Measurements from ENCODE around the gene PTPRH. TPM values are rescaled to one million over a fixed set of nuclear protein-coding genes. Genes with fewer than 3 reads are reported as not detected.

PTPRH gene
- total RNA-seq, 1 donor from 2014 or later: 0.30 TPM

DNA sequence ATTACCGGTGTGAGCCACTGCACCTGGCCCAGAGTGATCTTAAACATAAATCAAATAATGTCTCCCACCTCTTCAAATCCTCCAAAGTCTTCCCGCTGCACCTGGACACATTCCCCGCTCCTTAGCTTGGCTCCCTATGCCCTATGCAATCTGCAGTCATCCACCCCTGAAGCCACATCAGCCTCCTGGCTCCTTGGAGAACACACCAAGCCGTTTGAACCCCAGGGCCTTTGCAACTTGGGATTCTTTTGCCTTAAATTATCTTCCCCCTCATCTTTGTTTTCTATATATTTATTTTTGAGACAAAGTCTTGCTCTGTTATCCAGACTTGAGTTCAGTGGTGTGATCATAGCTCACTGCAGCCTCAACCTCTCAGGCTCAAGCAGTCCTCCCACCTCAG is 40.2 kb downstream of the PTPRH start:
- H3K36me3 ChIP-seq: no peaks in the 10 kb centered on the region
- H3K4me3 ChIP-seq: no peak overlapping the region
- intact Hi-C loops (cut with DNase I): no loop called here
- H3K27ac ChIP-seq: no peak overlapping the region
- ATAC-seq (no peak), DNase-seq (no peak)
- peaks cover 14% of the 10 kb centered on the region for H3K4me1 ChIP-seq
- peaks cover 80% of the 10 kb centered on the region for H3K27me3 ChIP-seq (ENCODE audit: low read depth)
- no peaks in the 10 kb centered on the region for H3K9me3 ChIP-seq
- TF ChIP-seq, protein P1, sequence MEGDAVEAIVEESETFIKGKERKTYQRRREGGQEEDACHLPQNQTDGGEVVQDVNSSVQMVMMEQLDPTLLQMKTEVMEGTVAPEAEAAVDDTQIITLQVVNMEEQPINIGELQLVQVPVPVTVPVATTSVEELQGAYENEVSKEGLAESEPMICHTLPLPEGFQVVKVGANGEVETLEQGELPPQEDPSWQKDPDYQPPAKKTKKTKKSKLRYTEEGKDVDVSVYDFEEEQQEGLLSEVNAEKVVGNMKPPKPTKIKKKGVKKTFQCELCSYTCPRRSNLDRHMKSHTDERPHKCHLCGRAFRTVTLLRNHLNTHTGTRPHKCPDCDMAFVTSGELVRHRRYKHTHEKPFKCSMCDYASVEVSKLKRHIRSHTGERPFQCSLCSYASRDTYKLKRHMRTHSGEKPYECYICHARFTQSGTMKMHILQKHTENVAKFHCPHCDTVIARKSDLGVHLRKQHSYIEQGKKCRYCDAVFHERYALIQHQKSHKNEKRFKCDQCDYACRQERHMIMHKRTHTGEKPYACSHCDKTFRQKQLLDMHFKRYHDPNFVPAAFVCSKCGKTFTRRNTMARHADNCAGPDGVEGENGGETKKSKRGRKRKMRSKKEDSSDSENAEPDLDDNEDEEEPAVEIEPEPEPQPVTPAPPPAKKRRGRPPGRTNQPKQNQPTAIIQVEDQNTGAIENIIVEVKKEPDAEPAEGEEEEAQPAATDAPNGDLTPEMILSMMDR (IDR thresholded peaks at IDR 0.05): no peak

GRCh38 chr19:55166530-55167268 is 42.6 kb downstream of the PTPRH start, which contains the start of gene DNAAF3:
Gene DNAAF3, minus strand, starts transcription at chr19:55166613. Its CDS starts 200 bp downstream, at chr19:55166413.
- H3K4me3 ChIP-seq: peak within 1 kb of the TSS; percentile 51
- H3K36me3 ChIP-seq: no peaks in the 10 kb centered on the region
- TF ChIP-seq, protein P1 (IDR thresholded peaks at IDR 0.05): no peak
- no peaks in the 10 kb centered on the region for H3K9me3 ChIP-seq
- peaks cover 77% of the 10 kb centered on the region for H3K27me3 ChIP-seq (ENCODE audit: low read depth)
- DNase-seq: peak; percentile 94
- intact Hi-C loops (cut with DNase I): no loop called here
- H3K27ac ChIP-seq: peak within 1 kb of the TSS; percentile 36
- peak; percentile 98 to 99 for ATAC-seq
- H3K4me1 ChIP-seq: peaks cover 7% of the 10 kb centered on the region

DNA sequence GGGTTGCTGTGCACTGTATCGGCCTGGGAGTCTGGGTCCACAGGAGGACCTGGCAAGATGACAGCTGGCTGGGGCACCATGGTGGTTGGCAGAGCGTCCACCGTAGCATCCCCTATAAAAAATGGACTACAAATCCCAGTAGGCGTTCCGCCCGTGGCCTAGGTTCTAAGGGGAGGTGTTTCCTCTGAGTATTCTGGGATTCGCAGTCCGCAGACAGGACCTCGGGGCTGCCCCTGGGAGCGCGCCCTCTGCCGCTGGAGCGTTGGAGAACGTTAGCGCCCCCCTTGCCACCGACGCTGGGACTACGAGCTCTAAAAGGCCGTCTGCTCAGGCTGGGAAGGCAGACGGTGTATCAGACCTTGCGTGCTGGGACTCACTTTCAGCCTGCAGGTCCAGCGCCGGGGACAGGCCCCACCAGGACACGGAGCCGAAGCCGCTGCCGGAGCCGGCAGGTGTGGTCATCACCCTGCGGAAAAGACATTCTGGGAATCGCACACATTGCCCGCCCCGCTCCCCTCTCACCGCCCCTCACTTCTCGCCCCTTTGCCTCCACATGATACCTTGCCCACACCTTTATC is 43.3 kb downstream of the PTPRH start:
- ATAC-seq: peak; percentile 77 to 79
- DNase-seq: no peak
- no peaks in the 10 kb centered on the region for H3K36me3 ChIP-seq
- TF ChIP-seq, protein P1 (IDR thresholded peaks at IDR 0.05): peak; percentile 35
- peaks cover 7% of the 10 kb centered on the region for H3K4me1 ChIP-seq
- peaks cover 80% of the 10 kb centered on the region for H3K27me3 ChIP-seq (ENCODE audit: low read depth)
- H3K9me3 ChIP-seq: no peaks in the 10 kb centered on the region
- intact Hi-C loops (cut with DNase I): no loop called here
- peak overlapping the region; percentile 36 for H3K27ac ChIP-seq
- peak overlapping the region; percentile 51 for H3K4me3 ChIP-seq

DNA sequence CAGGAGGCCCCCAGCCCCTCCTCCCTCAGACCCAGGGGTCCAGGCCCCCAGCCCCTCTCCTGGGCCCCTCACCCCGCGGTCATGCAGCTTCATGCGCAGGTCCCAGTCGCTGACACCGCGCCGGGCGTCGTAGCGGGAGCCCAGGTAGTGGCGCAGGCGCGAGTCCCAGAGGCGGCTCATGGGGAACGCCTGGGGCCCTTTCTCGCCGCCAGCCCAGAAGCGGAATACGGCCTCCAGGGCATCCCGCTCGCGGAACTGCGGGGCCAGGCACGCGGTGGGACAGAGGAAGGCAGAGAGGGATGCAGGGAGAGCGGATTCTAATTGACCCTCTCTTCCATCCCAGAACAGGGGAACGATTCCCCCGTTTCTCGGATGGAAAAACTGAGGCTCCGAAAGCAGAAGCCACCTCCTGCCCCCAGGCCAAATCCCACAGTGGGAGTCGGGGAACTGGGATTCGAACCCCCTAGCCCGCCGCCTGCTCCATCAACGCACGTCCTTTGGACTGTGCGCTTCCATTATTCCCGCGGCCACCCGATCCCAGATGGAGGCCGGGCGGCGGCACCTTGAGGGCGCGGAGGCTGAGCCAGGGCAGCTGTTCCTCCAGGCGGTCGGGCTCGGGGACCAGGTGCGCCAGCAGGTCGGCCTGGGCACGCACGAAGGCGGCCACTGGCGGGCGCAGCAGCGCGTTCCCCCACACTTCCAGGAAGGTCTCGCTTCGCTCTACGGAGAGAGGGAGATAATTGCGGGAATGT is 47.6 kb downstream of the PTPRH start:
- no peaks in the 10 kb centered on the region for H3K9me3 ChIP-seq
- TF ChIP-seq, protein P1 (IDR thresholded peaks at IDR 0.05): no peak
- no peaks in the 10 kb centered on the region for H3K36me3 ChIP-seq
- H3K27me3 ChIP-seq (ENCODE audit: low read depth): peaks cover 73% of the 10 kb centered on the region
- peaks cover under 1% of the 10 kb centered on the region for H3K4me1 ChIP-seq
- intact Hi-C loops (cut with DNase I): no loop called here
- H3K4me3 ChIP-seq: no peak overlapping the region
- no peak overlapping the region for H3K27ac ChIP-seq
- DNase-seq: no peak
- no peak for ATAC-seq

DNA sequence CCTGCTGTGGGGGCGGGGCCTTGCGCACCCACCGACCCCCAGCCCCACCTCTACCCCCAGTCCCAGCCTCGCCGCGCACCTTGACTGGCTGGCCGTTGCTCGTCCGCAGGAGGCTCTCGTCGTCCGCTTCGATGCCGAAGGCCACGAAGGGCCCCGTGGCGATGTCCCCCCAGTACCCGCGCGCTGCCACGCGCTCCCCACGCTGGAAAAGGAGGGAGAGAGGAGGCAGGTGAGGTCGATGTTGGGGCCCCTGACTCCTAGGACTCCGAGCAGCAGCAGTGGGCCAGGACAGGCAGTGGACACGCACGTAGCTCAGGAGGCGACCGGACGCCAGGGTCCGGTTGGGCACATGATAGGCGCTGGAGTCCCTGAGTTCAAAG is 48.3 kb downstream of the PTPRH start:
- no peak for DNase-seq
- Histone ChIP-seq H3K27ac (no peak overlapping the region), H3K4me3 (no peak overlapping the region), H3K36me3 (no peaks in the 10 kb centered on the region), H3K9me3 (no peaks in the 10 kb centered on the region), H3K27me3 (ENCODE audit: low read depth) (peaks cover 73% of the 10 kb centered on the region), H3K4me1 (peaks cover 8% of the 10 kb centered on the region)
- intact Hi-C loops (cut with DNase I): no loop called here
- TF ChIP-seq, protein P1 (IDR thresholded peaks at IDR 0.05): no peak
- ATAC-seq: no peak

Data from lower lobe of right lung (tissue), 2 donors.